Stimulated activated memory B cell treated with anti-CD40 and anti-IgM and Interleukin-4, amounts not matched to agents 10 μg/mL and 1 μg/mL and 100 μg/mL, for 72 hours (primary cell): ENCODE data around the gene ZNF598.
"Not testable (repeated sequence)": the region's sequence is repeated elsewhere in the genome, so short reads cannot be mapped to it uniquely, and the experiment has no call there.

Source experiments
- ATAC-seq: fragments of 150-1000 bp; cut with Tn5 transposase; 2 replicates; pipeline ENCODE4 v1.10.0; 2021
- H3K27ac Mint-ChIP-seq: one replicate; pipeline ENCODE4 v1.8.0; 2022; ENCODE audit warnings: mild to moderate bottlenecking, mixed read lengths
- H3K27me3 Mint-ChIP-seq: one replicate; pipeline ENCODE4 v1.8.0; 2022; ENCODE audit warnings: mixed read lengths
- H3K36me3 Mint-ChIP-seq: one replicate; pipeline ENCODE4 v1.8.0; 2022; ENCODE audit warnings: mixed read lengths
- H3K4me1 Mint-ChIP-seq: one replicate; pipeline ENCODE4 v1.8.0; 2022; ENCODE audit warnings: mixed read lengths
- H3K4me3 Mint-ChIP-seq: one replicate; pipeline ENCODE4 v1.8.0; 2022; ENCODE audit warnings: mild to moderate bottlenecking, moderate library complexity, mixed read lengths
- H3K9me3 Mint-ChIP-seq: one replicate; pipeline ENCODE4 v1.8.0; 2022; ENCODE audit warnings: mixed read lengths

The ZNF598 gene

DNA sequence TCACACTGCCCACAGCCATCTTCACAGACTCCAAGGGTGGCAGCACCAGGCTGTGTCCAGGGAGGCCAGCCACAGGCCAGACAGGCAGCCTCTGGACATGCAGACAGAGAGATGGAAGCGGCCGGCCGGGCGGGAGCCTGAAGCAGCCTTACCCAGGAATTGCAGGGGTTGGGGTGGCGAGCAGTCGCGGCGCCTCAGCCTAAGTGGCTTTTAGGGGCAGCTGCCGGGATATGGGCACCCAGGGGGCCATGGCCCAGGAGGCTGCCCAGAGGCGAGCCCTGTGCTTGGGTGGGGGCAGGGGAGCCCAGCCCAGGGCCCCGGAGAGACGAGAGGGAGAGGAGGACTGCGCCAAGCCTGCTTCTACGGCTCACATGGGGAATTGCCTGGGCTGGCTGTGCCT, 15.6 kb upstream of the ZNF598 start:
- Mint-ChIP-seq H3K36me3 (no peaks in the 10 kb centered on the region), H3K4me3 (peak overlapping the region; percentile 12), H3K27ac (no peak overlapping the region), H3K27me3 (peaks cover 76% of the 10 kb centered on the region), H3K9me3 (no peaks in the 10 kb centered on the region), H3K4me1 (peaks cover 33% of the 10 kb centered on the region)
- no peak for ATAC-seq

DNA sequence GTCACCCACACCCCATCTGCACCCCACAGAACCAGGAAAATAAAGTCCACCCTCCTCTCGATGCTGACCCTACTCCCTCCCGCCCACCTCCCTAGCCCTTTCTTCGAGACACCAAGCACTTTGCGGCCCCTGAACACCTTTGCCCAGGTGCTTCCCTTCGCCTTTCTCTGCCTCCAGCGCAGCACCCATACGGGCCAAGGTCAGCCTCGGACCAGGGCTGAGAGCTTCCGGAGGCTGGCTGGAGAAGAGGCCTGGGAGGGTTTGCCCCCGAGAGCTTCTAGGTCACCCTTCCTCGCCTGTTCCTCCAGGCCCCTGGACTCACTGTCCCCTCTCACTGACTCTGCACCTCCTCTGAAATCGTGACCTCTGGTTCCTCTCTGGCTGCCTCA, 14.4 kb upstream of the ZNF598 start:
- H3K36me3 Mint-ChIP-seq, result no peaks in the 10 kb centered on the region
- H3K27me3 Mint-ChIP-seq, result peaks cover 74% of the 10 kb centered on the region
- no peak for ATAC-seq
- H3K4me1 Mint-ChIP-seq, result peaks cover 33% of the 10 kb centered on the region
- H3K27ac Mint-ChIP-seq, result peak overlapping the region; percentile 39
- H3K4me3 Mint-ChIP-seq, result peak overlapping the region; percentile 26
- H3K9me3 Mint-ChIP-seq, result no peaks in the 10 kb centered on the region

DNA sequence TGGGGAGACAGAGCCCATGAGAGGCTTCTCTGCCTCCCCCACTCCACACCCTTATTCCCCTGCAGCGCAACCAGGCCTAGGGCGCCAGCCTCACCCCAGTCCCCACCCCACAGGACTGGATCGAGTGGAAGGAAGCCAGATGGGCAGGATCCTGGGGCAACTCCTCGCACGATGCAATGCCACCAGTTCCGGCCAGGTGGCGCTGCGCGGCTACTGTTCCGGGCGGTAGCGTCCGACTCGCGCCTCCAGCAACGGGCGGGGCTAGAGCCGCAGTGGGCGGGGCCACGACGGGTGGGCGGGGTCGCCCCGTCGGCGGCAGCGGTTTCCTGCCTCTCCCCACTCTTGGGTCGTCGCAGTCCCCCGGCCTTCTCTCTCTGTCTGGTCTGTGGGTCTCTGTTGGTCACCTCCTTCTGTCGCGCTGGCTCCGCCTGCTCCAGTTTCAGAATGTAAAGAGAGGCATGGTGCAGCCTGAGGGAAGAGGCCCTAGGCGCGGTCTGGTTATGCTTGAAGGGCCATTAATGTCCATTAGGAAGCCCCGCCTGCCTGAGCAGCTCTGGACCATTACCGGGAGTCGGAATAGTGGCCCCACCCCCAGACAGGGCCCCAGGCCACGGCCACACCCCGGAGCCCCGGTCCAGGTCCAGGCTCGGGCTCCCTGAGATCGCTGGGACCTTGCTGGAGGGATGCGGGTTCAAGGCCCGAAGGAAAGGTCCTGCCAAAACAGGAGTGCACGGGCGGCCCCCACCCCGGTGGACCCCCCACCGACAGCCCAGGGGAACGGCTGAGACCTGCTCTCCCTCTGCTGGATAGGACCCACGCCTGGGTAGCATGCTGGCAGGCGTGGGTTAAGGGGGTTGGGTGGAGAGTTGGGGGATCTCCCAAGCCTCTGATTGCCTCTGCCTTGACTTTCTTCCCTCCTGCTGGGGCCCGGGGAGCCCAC, 13.7 kb upstream of the ZNF598 start:
- peak; percentile 88 for ATAC-seq
- no peaks in the 10 kb centered on the region for H3K9me3 Mint-ChIP-seq
- H3K27me3 Mint-ChIP-seq, result peaks cover 74% of the 10 kb centered on the region
- no peaks in the 10 kb centered on the region for H3K36me3 Mint-ChIP-seq
- H3K4me3 Mint-ChIP-seq, result peak overlapping the region; percentile 72
- peak overlapping the region; percentile 75 for H3K27ac Mint-ChIP-seq
- peaks cover 33% of the 10 kb centered on the region for H3K4me1 Mint-ChIP-seq

DNA sequence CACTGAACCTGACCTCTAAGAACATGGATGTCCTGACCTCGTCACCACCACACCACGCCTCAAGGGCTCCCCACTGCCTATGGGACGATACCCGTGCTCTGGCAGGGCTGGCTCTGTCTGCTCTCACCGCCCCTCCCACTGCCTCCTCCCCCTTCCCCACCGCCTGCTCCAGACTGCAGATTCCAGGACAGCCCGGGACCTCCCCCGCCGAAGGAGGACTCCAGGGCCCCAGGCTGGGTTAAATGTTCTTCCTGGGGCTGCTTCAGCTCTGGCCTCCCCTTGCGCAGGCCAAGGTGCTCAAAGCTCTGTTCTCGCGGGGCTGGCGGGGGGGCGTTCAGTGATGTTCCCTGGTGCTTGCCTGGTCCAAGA, 13.1 kb upstream of the ZNF598 start:
- Mint-ChIP-seq H3K27me3 (peaks cover 75% of the 10 kb centered on the region), H3K9me3 (no peaks in the 10 kb centered on the region), H3K4me3 (peak overlapping the region; percentile 72), H3K27ac (peak overlapping the region; percentile 75), H3K36me3 (no peaks in the 10 kb centered on the region), H3K4me1 (peaks cover 33% of the 10 kb centered on the region)
- peak; percentile 39 for ATAC-seq

DNA sequence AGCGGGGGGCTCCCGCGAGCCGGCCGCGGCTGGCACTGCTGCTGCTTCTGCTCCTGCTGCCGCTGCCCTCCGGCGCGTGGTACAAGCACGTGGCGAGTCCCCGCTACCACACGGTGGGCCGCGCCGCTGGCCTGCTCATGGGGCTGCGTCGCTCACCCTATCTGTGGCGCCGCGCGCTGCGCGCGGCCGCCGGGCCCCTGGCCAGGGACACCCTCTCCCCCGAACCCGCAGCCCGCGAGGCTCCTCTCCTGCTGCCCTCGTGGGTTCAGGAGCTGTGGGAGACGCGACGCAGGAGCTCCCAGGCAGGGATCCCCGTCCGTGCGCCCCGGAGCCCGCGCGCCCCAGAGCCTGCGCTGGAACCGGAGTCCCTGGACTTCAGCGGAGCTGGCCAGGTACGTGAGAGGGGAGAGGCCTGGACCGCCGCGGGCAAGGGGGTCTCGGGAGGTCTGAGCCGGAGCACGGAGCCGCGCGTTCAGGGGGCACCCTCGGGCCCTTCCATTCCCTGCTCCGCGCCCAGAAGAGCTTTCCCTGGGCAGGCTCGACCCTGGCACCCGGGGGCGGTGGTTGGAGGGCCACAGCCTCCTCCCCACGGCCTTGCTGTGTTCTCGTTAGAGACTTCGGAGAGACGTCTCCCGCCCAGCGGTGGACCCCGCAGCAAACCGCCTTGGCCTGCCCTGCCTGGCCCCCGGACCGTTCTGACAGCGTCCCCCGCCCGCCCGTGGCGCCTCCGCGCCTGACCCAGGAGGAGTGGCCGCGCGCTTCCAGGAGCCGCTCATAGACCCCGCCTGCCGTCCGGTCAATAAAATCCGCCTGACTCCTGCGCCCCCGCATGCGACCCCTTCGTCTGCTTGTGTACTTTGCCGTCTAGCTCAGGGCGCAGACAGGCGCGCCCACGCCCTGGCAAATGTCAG, 10.6 kb upstream of the ZNF598 start:
- Mint-ChIP-seq H3K4me3 (peak overlapping the region; percentile 58), H3K36me3 (no peaks in the 10 kb centered on the region), H3K27ac (no peak overlapping the region), H3K27me3 (peaks cover 66% of the 10 kb centered on the region), H3K9me3 (no peaks in the 10 kb centered on the region), H3K4me1 (peaks cover 25% of the 10 kb centered on the region)
- ATAC-seq, result no peak

DNA sequence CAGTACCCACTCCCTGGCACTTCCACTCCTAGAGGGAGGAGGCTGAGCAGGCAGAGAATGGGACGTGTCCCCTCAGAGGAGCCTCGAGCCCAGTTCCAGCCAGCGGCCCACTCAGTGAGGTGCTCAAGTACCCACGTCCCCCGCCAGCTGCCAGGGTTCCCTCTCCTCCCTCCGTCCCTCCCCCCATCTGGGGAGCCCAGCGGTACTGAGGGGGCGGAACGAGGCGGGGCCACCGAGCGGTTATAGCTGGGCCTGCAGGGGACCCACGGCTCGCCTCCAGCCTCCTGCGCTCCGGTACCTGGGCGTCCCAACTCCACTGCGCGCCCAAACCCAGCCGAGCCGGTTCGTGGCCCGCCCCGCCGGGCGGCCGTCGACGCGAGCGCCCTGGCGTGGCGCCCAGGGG, 9.9 kb upstream of the ZNF598 start, which contains the start of gene NPW:
TSS of gene NPW (plus strand) at position 268 of the 403 bp plus-strand sequence.
- ATAC-seq, result no peak
- H3K27ac Mint-ChIP-seq, result no peak within 1 kb of the TSS
- H3K27me3 Mint-ChIP-seq, result peaks cover 60% of the 10 kb centered on the region
- peak within 1 kb of the TSS; percentile 58 for H3K4me3 Mint-ChIP-seq
- no peaks in the 10 kb centered on the region for H3K9me3 Mint-ChIP-seq
- H3K36me3 Mint-ChIP-seq, result no peaks in the 10 kb centered on the region
- H3K4me1 Mint-ChIP-seq, result peaks cover 24% of the 10 kb centered on the region

DNA sequence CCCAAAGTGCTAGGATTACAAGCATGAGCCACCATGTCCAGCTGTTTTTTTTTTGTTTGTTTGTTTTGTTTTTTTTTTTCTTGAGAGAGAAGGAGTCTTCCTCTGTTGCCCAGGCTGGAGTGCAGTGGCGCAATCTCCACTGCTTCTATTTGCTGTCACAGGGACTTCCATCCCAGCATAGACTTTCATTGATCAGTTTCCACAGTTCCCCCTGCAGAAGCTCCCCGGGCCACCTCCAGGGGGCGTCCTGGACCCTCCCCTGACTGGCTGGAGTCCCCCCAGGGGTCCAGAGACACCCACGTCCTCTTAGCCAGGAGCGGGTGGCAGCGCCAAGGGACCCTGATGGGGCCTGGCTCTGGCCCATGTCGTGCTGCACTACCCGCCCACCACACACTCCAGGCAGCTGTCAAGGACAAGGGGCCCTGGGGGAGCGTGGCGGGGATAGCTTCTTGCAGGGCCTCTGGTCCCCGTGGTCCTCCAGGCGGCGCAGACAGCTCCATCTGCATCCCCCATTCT, 6.8 kb upstream of the ZNF598 start:
- ATAC-seq, result no peak
- Mint-ChIP-seq H3K4me1 (peaks cover 8% of the 10 kb centered on the region), H3K4me3 (no peak overlapping the region), H3K27me3 (peaks cover 33% of the 10 kb centered on the region), H3K9me3 (no peaks in the 10 kb centered on the region), H3K27ac (no peak overlapping the region), H3K36me3 (no peaks in the 10 kb centered on the region)

DNA sequence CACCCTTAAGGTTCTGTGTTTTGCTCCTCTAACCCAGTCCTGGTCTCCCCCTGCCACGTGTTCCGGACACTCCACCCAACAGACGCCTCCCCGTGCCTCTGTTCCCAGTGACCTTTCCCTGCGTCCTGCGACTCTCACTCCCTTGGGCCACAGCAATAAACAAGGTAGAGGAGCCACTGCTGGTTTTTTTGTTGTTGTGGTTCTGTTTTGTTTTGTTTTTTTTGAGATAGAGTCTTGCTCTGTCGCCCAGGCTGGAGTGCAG, 6.3 kb upstream of the ZNF598 start:
- no peak overlapping the region for H3K4me3 Mint-ChIP-seq
- H3K36me3 Mint-ChIP-seq, result no peaks in the 10 kb centered on the region
- H3K9me3 Mint-ChIP-seq, result no peaks in the 10 kb centered on the region
- no peak for ATAC-seq
- H3K4me1 Mint-ChIP-seq, result peaks cover 6% of the 10 kb centered on the region
- H3K27ac Mint-ChIP-seq, result no peak overlapping the region
- H3K27me3 Mint-ChIP-seq, result peaks cover 27% of the 10 kb centered on the region

DNA sequence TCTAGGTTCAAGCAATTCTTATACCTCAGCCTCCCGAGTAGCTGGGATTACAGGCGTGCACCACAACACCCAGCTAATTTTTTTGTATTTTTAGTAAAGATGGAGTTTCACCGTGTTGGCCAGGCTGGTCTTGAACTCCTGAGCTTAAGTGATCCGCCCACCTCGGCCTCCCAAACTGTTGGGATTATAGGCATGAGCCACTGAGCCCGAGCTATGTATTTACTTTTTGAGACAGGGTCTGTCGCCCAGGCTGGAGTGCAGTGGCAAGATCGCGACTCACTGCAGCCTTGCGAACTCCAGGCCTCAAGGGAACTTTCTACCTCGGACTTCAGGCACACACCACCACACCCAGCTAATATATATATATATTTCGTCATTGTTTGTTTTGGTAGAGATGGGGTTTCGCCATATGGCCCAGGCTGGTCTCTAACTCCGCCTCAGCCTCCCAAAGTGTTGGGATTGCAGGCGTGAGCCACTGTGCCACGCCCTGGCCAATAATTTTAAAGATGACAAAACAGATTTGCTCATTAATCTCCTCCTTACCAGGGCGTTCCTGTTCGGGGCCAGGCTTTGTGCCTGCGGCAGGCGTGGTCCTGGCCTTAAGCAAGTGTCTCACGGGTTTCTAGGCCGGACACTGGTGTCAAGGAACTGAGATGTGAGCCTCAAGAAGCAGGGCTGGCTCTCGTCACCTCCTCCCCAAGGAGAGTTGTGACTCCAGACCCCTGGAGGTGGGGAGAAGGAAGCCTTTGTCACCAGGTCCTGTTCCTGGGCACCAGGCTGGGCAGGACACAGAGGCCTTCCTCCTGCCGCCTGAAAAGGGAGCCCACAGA, 5.7 kb upstream of the ZNF598 start:
- Mint-ChIP-seq H3K9me3 (no peaks in the 10 kb centered on the region), H3K36me3 (no peaks in the 10 kb centered on the region), H3K27ac (no peak overlapping the region), H3K27me3 (peaks cover 21% of the 10 kb centered on the region), H3K4me1 (peaks cover 3% of the 10 kb centered on the region), H3K4me3 (no peak overlapping the region)
- no peak for ATAC-seq

DNA sequence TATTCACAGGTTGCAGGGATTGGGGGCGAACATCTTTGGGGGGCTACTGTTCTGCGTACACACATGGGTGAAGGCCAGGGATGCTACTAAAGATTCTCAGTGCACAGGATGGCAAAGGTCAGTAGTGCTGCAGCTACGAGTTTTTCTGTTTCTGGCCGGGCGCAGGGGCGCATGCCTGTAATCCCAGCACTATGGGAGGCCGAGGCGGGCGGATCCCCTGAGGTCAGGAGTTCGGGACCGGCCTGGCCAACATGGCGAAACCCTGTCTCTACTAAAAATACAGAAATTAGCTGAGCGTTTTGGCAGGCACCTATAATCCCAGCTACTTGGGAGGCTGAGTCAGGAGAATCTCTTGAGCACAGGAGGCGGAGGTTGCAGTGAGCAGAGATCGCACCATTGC, 3.9 kb upstream of the ZNF598 start:
- Mint-ChIP-seq H3K9me3 (no peaks in the 10 kb centered on the region), H3K27ac (no peak overlapping the region), H3K4me1 (peaks cover 12% of the 10 kb centered on the region), H3K36me3 (peaks cover 3% of the 10 kb centered on the region), H3K27me3 (peaks cover 10% of the 10 kb centered on the region), H3K4me3 (no peak overlapping the region)
- no peak for ATAC-seq

DNA sequence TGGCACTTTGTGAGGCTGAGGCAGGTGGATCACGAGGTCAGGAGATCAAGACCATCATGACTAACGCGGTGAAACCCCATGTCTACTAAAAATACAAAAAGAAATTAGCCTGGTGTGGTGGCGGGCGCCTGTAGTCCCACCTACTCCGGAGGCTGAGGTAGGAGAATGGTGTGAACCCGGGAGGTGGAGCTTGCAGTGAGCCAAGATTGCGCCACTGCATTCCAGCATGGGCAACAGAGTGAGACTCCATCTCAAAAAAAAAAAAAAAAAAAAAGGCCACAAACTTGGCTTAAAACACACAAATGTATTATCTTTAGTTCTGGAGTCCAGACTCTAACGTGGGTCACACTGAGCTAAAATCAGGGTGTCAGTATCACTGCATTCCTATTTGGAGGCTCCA, 2.1 kb upstream of the ZNF598 start:
- not testable (repeated sequence) for H3K27me3 Mint-ChIP-seq, H3K4me3 Mint-ChIP-seq, H3K27ac Mint-ChIP-seq, H3K9me3 Mint-ChIP-seq, ATAC-seq
- Mint-ChIP-seq H3K4me1 (peaks cover 30% of the 10 kb centered on the region), H3K36me3 (peaks cover 17% of the 10 kb centered on the region)

DNA sequence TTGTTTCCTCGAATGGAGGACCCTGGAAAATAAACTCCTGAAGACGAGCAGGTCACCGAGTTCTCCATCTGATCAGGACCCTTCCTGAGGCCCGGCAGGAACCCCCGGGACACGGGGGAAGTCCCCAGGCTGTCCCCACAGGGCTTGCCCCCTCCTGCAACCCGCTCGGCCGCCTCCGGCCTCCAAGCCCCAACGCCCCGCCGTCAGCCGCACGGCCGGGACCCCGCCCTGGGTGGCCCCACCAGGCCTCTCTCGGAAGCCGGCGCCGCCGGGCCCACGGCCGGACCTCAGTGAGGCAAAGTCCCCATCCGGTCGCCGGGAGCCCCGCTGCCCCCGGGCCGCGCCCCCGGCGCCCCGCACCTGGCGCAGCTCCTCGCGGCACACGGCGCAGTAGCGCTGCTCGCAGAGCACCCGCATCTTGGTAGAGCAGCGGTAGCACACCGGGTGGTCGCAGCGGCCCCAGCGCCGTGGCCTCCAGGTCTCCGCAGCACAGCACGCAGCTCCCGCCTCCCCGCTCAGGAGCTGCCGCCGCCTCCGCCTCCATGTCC, 383 bp downstream of the ZNF598 start:
- H3K27ac Mint-ChIP-seq, result peak overlapping the region; percentile 93
- ATAC-seq, result peak; percentile 54
- no peaks in the 10 kb centered on the region for H3K9me3 Mint-ChIP-seq
- peaks cover 35% of the 10 kb centered on the region for H3K36me3 Mint-ChIP-seq
- no peaks in the 10 kb centered on the region for H3K27me3 Mint-ChIP-seq
- peaks cover 55% of the 10 kb centered on the region for H3K4me1 Mint-ChIP-seq
- peak overlapping the region; percentile 83 for H3K4me3 Mint-ChIP-seq

DNA sequence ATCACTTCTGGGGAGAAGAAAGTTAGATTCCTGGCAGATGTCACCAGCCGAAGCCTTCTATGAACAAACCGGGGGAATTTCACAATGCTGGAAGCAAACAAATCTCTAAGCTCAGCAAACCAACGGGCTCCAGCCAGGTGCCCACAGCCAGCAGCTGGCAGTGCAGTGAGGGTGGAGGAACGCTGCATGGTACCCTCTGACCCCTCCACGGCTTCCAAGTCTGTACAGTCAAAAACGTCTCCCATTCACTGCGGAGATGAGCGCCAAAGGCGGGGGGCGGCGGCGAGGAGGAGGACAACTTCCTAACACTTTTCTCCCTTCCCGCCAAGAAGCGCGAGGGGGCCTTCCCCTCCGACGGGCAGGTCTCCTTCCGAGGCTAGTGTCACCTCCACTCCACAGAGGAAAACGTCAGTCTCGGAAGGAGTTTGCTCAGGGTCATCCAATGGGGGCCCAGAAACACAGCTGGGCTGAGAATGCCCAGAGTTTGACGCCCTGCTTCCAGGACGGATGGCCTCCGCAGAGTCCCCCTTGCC, 924 bp downstream of the ZNF598 start:
- Mint-ChIP-seq H3K4me3 (peak overlapping the region; percentile 83), H3K4me1 (peaks cover 60% of the 10 kb centered on the region), H3K36me3 (peaks cover 35% of the 10 kb centered on the region), H3K9me3 (no peaks in the 10 kb centered on the region), H3K27ac (peak overlapping the region; percentile 61), H3K27me3 (no peaks in the 10 kb centered on the region)
- no peak for ATAC-seq

DNA sequence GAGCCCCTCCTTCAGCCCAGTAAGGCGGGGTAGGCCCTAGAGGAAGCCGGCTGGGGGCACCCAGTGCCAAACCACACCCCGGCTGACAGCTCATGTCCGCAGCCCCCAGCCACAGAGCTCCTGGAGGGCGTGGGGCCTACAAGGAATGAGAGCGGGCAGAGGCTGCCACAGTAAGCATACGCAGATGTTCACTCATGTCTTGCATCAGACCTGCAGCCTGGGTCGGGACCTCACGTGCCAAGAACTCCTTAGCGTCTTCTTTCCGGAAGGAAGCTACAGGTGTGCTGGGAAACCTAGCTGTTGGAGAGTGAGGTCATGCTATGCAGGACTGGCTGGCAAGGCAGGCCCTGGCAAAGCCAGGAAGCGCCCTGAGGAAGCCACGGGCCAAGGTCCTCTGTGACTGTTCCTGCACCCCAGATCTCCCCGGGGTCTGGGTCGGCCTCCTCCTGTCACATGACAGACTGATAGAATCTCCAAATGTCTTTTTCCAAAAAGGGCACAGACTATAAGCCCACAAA, 1.6 kb downstream of the ZNF598 start:
- peak overlapping the region; percentile 61 for H3K27ac Mint-ChIP-seq
- H3K9me3 Mint-ChIP-seq, result no peaks in the 10 kb centered on the region
- H3K4me3 Mint-ChIP-seq, result peak overlapping the region; percentile 83
- H3K36me3 Mint-ChIP-seq, result peaks cover 35% of the 10 kb centered on the region
- no peaks in the 10 kb centered on the region for H3K27me3 Mint-ChIP-seq
- ATAC-seq, result no peak
- H3K4me1 Mint-ChIP-seq, result peaks cover 60% of the 10 kb centered on the region
